Heart right ventricle (tissue), 16 donors: Measurements from ENCODE around the gene CNR2. TPM values are rescaled to one million over a fixed set of nuclear protein-coding genes. Genes with fewer than 3 reads are reported as not detected.
A peak's percentile ranks its signal among the peaks of the same experiment; 100 is the strongest.

Experiments
- ATAC-seq, 8 donors: fragments of 200-7000 bp; cut with Tn5 transposase; one replicate each; pipeline ENCODE4 v1.9.1; 2020; ENCODE audit warnings: mild to moderate bottlenecking in 8 of 8, moderate library complexity in 8 of 8, moderate number of reproducible peaks in 1 of 8
- DNase-seq, 2 donors: peaks; one replicate each; pipeline ENCODE4 v3.0.0-alpha.2; 2020
- H3K27ac ChIP-seq, 10 donors: fragments of 200-600 bp; sonication (generic) in 2 of 10; one replicate each; pipeline versions ENCODE4 v1.5.0 to v1.8.0; 2020 to 2022; ENCODE audit warnings: mild to moderate bottlenecking in 3 of 10
- H3K27me3 ChIP-seq, 7 donors: fragments of 200-600 bp; one replicate each; pipeline ENCODE4 v1.8.0; 2021 to 2022; ENCODE audit warnings: mild to moderate bottlenecking in 2 of 7
- H3K36me3 ChIP-seq, 9 donors: fragments of 200-600 bp; sonication (generic) in 1 of 9; one replicate each; pipeline versions ENCODE4 v1.5.0 to v1.8.0; 2020 to 2022; ENCODE audit warnings: mild to moderate bottlenecking in 2 of 9
- H3K4me1 ChIP-seq, 9 donors: fragments of 200-600 bp; sonication (generic) in 1 of 9; one replicate each; pipeline versions ENCODE4 v1.5.0 to v1.8.0; 2020 to 2022; ENCODE audit warnings: mild to moderate bottlenecking in 4 of 9
- H3K4me3 ChIP-seq, 10 donors: fragments of 200-600 bp; sonication (generic) in 2 of 10; one replicate each; pipeline versions ENCODE4 v1.5.0 to v1.8.0; 2020 to 2022; ENCODE audit warnings: mild to moderate bottlenecking in 7 of 10, moderate library complexity in 2 of 10
- H3K9me3 ChIP-seq, 11 donors: fragments of 200-600 bp in 10 of 11; sonication (generic) in 2 of 11; one replicate each; pipeline versions ENCODE4 v1.5.0 to v1.8.0; 2013 to 2022; ENCODE audit warnings: mild to moderate bottlenecking in 2 of 11, control low read depth in 1 of 11, moderate library complexity in 1 of 11
- WGBS, 2 donors: extraction: QIAGEN DNeasy Blood & Tissue Kit; methylation state at CpG; one replicate each; pipeline ENCODE4 v1.1.7; 2013; ENCODE audit warnings: inconsistent platforms in 1 of 2; 5-methylcytosine and 5-hydroxymethylcytosine counted together
- intact Hi-C, 10 donors: fragments of 100-400 bp; cut with DNase I; formaldehyde crosslinking; loops; one replicate each; pipeline versions ENCODE4 v1.11.1 to v1.14.2; 2022
- polyA plus RNA-seq, 2 donors: library from polyadenylated mRNA; stranded (reverse); fragments of 200-250 nt; gene quantifications; one replicate each; pipeline ENCODE4 v1.2.3, GENCODE V29; 2013
- total RNA-seq, 10 donors: library from RNA; stranded (reverse); fragmentation: NEBNext Ultra II Directional in 3 of 10; extraction: Animal tissue kit (Norgen Biotek cat#: 25700) in 3 of 10; gene quantifications; one replicate each; pipeline versions ENCODE4 v1.2.1 to v1.2.4, GENCODE V29; 2021 to 2023
- TF ChIP-seq, protein P1 (sequence below), 9 donors: fragments of 200-600 bp; sonication (generic) in 2 of 9; IDR thresholded peaks; one replicate each; pipeline versions ENCODE4 v1.5.0 to v1.8.0; 2021 to 2022; ENCODE audit warnings: antibody characterized with exemption in 9 of 9, mild to moderate bottlenecking in 5 of 9, moderate library complexity in 1 of 9
- donor health status: Arrhythmogenic right ventricular cardiomyopathy.
- donor health status: ischemic (EF 13 %, LVEDD 7.1; RV severe dilation, severe dysfunction).
- donor health status: healthy with polysubstance abuse.
- donor health status: DM: no; HTN: yes; CAD: no.
- donor health status: DM: no; HTN: no; CAD: no.
- donor health status: ischemic (EF 25% LVEDD 6.9; RV normal size, moderate dysfunction).
- donor health status: ischemic (EF 25% LVEDD 5.7; RV mildly dilated, moderate dysfunction).
- donor health status: healthy.
- donor health status: DM: yes; HTN: yes; CAD: no.
- donor health status: Ischemic cardiomyopathy.
- donor health status: ischemic (EF 35%, LVEDD 5.7; RV mildly dilated, moderate dysfunction).
- donor health status: nonischemic (EF 11% LVEDD 7.7; RV severe dilation, severe dysfunction).
- donor health status: DM: yes; HTN: yes; CAD: no.
- donor health status: PGD.
- donor health status: ischemic (EF 29% LVEDD 5.4; RV normal size, mild dysfunction).
- donor health status: nonischemic (EF 23%, LVEDD 6.1; RV moderate dilation, normal function).

Gene CNR2
- total and polyA plus RNA-seq, 12 donors = 0.01 to 0.19 TPM; not detected in 10

DNA sequence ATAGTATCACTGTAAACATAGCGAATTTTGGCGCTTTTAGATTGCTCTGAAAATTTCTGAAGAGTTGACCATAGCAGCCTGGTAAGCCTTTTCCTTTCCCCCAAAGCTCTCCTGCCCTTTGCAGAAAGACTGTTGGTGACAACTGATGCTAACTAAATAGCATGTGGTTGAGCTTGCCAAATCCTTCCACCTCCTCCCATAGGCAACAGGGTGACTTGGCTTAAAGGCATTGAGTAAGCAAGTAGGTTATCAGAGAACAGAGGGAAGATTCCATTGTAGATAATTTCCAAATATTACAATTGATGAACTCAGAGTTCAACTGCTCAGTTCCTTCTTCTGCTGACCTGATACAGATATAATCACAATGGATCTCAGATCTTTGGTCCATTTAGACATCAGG is 68.0 kb downstream of the CNR2 start:
- intact Hi-C loops = no loop called here
- WGBS, 2 donors = 95 to 100% methylated on average over 2 of the region's 2 CpGs

DNA sequence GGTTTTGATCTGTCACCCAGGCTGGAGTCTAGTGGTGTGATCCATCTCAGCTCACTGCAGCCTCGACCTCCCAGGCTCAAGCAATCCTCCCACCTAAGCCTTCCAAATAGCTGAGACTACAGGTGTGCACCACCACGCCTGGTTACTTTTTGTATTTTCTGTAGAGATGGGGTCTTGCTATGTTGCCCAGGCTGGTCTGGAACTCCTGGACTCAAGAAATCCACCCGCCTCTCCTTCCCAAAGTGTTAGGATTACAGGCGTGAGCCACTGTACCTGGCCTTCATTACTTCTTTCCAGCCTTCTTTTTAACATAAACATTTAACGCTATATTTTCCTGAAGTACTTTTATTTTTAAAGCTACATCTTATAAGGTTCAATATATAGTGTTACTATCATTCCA is 69.5 kb downstream of the CNR2 start:
- intact Hi-C loops = no loop called here
- TF ChIP-seq, protein P1, sequence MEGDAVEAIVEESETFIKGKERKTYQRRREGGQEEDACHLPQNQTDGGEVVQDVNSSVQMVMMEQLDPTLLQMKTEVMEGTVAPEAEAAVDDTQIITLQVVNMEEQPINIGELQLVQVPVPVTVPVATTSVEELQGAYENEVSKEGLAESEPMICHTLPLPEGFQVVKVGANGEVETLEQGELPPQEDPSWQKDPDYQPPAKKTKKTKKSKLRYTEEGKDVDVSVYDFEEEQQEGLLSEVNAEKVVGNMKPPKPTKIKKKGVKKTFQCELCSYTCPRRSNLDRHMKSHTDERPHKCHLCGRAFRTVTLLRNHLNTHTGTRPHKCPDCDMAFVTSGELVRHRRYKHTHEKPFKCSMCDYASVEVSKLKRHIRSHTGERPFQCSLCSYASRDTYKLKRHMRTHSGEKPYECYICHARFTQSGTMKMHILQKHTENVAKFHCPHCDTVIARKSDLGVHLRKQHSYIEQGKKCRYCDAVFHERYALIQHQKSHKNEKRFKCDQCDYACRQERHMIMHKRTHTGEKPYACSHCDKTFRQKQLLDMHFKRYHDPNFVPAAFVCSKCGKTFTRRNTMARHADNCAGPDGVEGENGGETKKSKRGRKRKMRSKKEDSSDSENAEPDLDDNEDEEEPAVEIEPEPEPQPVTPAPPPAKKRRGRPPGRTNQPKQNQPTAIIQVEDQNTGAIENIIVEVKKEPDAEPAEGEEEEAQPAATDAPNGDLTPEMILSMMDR (IDR thresholded peaks at IDR 0.05) = no peak
- ATAC-seq = no peak
- Histone ChIP-seq H3K4me3 (no peak overlapping the region), H3K27me3 (no peaks in the 10 kb centered on the region), H3K4me1 (peaks cover 0 to 8% (median 0%) of the 10 kb centered on the region in 9 donors), H3K27ac (no peak overlapping the region), H3K36me3 (peaks cover 0 to 51% (median 32%) of the 10 kb centered on the region in 9 donors), H3K9me3 (peaks cover 0 to 9% (median 0%) of the 10 kb centered on the region in 11 donors)
- DNase-seq = no peak
- WGBS, 2 donors = 89 to 93% methylated on average over 5 of the region's 5 CpGs

More for the DNA sequence above, 68.0 kb downstream of the CNR2 start:
- DNase-seq (no peak), ATAC-seq (no peak)
- Histone ChIP-seq H3K4me1 (peaks cover 0 to 18% (median 0%) of the 10 kb centered on the region in 9 donors), H3K27me3 (no peaks in the 10 kb centered on the region), H3K4me3 (no peak overlapping the region), H3K9me3 (peaks cover 0 to 9% (median 0%) of the 10 kb centered on the region in 11 donors), H3K27ac (no peak overlapping the region), H3K36me3 (peaks cover 0 to 62% (median 32%) of the 10 kb centered on the region in 9 donors)
- TF ChIP-seq, protein P1 (IDR thresholded peaks at IDR 0.05) = no peak

DNA sequence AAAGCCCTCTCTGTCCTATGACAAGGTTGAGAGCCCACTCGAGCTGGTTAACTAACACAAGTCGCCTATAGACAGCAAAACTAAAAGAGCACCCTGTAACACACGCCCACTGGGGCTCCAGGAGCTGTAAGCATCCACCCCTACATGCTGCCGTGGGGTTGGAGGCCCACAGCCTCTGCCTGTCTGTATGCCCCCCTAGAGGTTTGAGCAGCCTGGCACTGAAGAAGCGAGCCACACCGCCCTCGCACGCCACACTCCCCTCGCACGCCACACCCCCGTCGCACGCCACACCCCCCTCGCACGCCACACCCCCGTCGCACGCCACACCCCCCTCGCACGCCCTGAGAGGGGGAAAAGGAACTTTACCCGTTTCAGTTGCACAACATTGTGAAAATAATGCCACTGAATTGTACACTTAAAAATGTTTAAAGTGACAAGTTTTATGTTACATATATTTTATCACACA is 74.7 kb downstream of the CNR2 start:
- DNase-seq (peak; percentile 49 to 73), ATAC-seq (peak; percentile 91 to 98 (median 95))
- 0 to 1% methylated on average over 21 of the region's 21 CpGs for WGBS, 2 donors
- H3K4me1 ChIP-seq = peaks cover 0 to 11% (median 5%) of the 10 kb centered on the region in 9 donors
- H3K27ac ChIP-seq = peak overlapping the region in 1 of 10 donors; percentile 26
- peak overlapping the region in 8 of 10 donors; percentile 17 to 46 (median 41) for H3K4me3 ChIP-seq
- no peaks in the 10 kb centered on the region for H3K36me3 ChIP-seq
- TF ChIP-seq, protein P1 (IDR thresholded peaks at IDR 0.05) = no peak
- H3K27me3 ChIP-seq = no peaks in the 10 kb centered on the region
- H3K9me3 ChIP-seq = no peaks in the 10 kb centered on the region
- intact Hi-C loops = no loop called here

DNA sequence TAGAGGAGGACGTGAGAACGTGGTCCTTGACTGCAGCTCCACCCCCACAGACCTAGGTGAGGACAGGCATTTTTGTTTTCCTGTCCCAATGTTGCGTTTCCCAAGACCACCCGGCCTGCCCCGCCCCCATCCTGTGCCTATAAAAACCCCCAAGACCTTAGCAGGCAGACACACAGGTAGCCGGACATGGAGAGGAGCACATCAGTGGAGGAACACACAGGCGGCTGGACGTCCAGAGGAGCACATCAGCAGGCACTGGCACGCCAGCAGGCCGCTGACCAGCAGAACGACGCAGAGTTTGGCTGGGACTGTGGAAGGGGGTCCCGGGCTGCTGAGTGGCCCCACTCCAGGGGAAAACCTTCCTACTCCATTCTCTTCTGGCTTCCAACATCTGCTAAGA is 75.3 kb downstream of the CNR2 start:
- peak in 1 of 2 donors; percentile 16 for DNase-seq
- 19 to 23% methylated on average over 13 of the region's 13 CpGs for WGBS, 2 donors

More for the DNA sequence above, 75.3 kb downstream of the CNR2 start:
- TF ChIP-seq, protein P1 (IDR thresholded peaks at IDR 0.05) = no peak
- Histone ChIP-seq H3K4me3 (peak overlapping the region in 8 of 10 donors; percentile 17 to 46 (median 41)), H3K36me3 (no peaks in the 10 kb centered on the region), H3K27me3 (no peaks in the 10 kb centered on the region), H3K27ac (no peak overlapping the region), H3K4me1 (peaks cover 0 to 11% (median 5%) of the 10 kb centered on the region in 9 donors), H3K9me3 (no peaks in the 10 kb centered on the region)
- ATAC-seq = peak in 4 of 8 donors; percentile 14 to 41 (median 22)
- intact Hi-C loops = no loop called here
